WI38 (cell line): Measurements from ENCODE around the gene KIAA1217.

Source experiments
- H3K4me3 ChIP-seq: 2 replicates; pipeline ENCODE4 v1.5.1; 2011; ENCODE audit warnings: low read depth, mild to moderate bottlenecking, control low read depth, low read length
- TF ChIP-seq, protein P1 (sequence below): IDR thresholded peaks from 2 replicates; pipeline ENCODE4 v1.5.1; 2012; ENCODE audit warnings: low read depth, mild to moderate bottlenecking, control low read depth, low read length

KIAA1217 gene

DNA sequence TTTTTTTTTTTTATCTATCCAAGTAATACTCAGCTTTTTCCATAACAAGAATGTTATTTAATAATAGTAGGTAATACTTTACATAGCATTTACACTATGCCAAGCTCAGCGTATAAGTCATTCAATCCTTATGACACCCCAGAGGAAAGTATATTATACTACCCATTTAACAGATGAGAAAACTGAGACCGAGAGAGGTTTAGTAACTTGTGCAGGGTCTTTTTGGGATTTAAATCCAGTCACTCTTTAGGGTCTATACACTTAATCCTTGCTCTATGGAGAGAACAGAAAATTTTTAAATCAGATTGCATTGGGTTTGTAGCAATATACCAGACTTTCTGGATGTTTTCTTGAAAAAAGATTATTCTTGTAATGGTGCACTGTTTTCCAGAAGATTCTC, 322.5 kb downstream of the KIAA1217 start:
- no peak overlapping the region for H3K4me3 ChIP-seq
- TF ChIP-seq, protein P1, sequence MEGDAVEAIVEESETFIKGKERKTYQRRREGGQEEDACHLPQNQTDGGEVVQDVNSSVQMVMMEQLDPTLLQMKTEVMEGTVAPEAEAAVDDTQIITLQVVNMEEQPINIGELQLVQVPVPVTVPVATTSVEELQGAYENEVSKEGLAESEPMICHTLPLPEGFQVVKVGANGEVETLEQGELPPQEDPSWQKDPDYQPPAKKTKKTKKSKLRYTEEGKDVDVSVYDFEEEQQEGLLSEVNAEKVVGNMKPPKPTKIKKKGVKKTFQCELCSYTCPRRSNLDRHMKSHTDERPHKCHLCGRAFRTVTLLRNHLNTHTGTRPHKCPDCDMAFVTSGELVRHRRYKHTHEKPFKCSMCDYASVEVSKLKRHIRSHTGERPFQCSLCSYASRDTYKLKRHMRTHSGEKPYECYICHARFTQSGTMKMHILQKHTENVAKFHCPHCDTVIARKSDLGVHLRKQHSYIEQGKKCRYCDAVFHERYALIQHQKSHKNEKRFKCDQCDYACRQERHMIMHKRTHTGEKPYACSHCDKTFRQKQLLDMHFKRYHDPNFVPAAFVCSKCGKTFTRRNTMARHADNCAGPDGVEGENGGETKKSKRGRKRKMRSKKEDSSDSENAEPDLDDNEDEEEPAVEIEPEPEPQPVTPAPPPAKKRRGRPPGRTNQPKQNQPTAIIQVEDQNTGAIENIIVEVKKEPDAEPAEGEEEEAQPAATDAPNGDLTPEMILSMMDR = no peak

DNA sequence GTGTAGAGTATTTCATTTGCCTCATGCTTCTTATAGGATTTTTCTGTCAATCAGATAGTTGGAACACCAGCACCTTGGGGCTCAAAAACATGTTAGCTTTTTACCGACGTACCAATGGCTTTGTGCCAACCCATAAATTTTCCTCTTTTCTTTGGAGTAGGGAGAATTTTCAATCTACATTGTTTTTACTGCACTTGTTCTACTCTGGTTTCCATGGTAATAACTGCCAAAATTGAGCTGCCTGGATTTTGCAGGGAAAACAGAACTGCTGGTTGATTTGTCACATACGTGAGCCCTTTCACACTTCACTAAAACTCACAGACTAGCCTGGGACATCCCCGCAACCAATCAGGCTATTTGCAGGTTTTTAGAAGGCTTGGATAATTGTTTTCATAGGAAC, 325.0 kb downstream of the KIAA1217 start:
- H3K4me3 ChIP-seq = no peak overlapping the region
- TF ChIP-seq, protein P1 = no peak

DNA sequence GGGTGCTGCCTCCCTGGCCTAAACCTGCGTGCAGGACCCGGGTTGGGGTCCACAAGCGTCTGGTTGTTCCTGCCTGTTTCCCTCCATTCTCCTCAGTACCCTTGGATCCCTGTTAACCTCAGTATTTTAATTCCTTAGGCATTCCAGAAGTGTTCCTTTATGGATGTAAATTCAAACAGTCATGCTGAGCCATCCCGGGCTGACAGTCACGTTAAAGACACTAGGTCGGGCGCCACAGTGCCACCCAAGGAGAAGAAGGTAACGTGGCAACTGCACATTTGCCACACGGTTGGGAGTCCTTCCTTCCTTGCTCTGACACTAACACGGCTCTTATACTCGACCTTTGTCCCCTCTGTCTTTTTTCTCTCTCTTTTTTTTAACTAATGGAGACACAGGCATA, 327.7 kb downstream of the KIAA1217 start:
- H3K4me3 ChIP-seq = no peak overlapping the region
- TF ChIP-seq, protein P1 = no peak

DNA sequence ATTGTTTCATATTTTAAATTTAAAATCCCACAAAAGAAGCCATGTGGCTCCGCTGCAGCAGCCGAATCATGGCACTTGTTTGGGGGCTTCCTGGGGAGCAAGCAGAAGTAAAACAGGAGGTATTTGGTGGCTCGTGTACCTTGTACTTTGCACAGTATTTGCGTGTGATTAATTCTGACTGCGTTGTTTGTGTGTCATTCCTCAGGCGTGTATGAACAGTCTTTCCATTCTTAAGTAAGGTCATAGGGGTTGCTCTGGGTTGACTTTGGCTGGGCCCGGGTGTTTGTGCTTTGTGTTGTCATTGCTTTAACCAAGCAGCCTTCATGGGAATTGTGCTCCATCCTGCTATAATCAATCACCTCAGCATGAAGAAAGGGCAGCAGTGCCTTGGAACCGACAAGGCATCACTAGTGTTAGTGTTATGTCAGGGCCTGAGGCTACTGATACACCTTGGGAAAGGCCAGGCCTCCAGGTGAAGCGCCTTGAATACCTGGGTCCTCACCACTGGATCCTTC, 332.4 kb downstream of the KIAA1217 start:
- TF ChIP-seq, protein P1 = no peak
- no peak overlapping the region for H3K4me3 ChIP-seq

DNA sequence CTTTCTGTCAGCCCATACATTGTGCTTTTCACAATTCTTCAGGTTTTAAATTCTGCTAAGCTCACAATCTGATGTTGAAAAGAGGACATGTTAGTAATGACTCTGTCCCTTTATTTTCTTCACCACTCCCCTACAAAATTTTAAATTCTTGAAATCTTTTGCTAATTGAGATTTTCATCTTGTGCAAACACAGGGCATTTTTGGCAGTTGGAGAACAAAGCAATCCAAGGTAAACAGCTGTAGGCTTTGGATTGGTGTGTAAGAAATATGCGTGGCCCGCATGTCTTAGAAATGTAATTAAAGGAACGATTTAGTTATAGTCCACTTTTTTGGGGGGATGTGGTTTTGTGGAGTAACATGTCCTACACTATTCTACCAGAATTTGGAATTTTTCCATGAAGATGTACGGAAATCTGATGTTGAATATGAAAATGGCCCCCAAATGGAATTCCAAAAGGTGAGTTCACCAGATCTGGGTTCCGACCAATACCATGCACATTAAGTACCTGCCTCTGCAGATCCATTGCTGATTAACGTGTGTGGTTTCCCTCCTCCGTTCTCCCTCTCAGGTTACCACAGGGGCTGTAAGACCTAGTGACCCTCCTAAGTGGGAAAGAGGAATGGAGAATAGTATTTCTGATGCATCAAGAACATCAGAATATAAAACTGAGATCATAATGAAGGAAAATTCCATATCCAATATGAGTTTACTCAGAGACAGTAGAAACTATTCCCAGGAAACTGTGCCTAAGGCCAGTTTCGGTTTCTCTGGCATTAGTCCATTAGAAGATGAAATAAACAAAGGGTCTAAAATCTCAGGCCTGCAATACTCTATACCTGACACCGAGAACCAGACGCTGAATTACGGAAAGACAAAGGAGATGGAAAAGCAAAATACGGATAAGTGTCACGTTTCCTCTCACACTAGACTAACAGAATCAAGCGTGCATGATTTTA, 333.7 kb downstream of the KIAA1217 start:
- TF ChIP-seq, protein P1 = no peak
- no peak overlapping the region for H3K4me3 ChIP-seq

DNA sequence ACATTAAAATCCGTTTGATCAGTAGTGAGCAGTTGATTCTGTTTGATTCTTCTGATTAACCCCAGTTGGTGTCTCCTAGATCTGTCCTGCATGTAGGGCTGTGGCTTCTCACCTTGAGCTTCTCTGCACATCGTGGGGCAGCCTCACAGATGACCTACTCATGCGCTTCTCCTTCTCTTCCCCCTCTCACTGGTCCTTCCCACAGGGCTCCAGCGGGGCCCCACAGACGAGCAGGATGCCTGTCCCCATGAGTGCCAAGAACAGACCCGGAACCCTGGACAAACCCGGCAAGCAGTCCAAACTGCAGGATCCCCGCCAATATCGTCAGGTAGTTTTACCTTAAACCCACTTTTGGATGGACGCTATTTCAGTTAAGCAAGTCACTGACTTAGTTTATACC, 335.8 kb downstream of the KIAA1217 start:
- TF ChIP-seq, protein P1 = no peak
- H3K4me3 ChIP-seq = no peak overlapping the region

DNA sequence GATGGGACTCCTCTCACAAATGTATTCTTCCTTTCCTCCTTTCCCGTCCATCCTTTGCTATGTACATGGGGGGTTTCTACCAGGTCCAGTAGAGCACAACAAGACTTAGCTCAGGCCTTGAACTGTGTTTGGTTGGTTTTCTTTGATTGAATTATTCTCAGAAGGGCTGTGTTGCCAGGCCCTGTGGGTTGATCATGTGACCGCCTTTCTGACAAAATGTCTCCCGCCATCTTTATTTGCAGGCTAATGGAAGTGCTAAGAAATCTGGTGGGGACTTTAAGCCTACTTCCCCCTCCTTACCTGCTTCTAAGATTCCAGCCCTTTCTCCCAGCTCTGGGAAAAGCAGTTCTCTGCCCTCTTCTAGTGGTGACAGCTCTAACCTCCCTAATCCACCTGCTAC, 336.6 kb downstream of the KIAA1217 start:
- TF ChIP-seq, protein P1 = no peak
- H3K4me3 ChIP-seq = no peak overlapping the region
